ENCODE data around the gene FAM107B.

The FAM107B gene

DNA sequence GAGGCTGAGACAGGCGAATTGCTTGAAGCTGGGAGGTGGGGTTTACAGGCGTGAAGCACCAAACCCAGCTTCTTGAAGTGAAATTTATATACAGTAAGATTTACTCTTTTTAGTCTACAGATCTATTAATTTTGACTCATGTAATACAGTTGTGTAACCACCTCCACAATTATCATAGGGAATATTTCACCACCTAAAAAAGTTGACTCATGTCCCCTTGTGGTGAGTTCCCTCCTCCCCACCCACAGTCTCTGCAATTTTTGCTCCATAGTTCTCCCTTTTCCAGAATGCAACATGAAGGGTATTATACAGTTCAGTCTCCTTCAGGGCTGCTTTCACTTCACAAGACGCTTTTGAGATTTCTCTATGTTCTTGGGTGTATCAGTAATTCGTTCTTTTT is 156.8 kb downstream of the FAM107B start:
- DNase-seq: peak in 1 of 2 donors; percentile 32

GRCh38 chr10:14616955-14617730 is 157.6 kb downstream of the FAM107B start:
- DNase-seq: no peak

DNA sequence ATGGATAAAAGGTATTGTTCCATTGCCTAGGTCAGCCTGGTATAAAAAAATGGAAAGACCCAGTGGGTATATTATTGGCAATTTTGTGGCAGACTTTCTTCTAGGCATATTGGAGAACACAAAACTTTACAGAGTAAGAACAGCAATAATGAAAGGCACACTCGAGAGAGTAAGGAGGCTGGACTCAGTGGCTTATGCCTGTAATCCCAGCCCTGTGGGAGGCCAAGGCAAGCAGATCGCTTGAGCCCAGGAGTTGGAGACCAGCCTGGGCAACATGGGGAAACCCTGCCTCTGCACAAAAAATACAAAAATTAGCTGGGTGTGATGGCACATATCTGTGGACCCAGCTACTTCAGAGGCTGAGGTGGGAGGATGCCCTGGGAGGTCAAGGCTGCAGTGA is 158.2 kb downstream of the FAM107B start:
- no peak for DNase-seq

- no peak for DNase-seq
These were observed 161.1 kb downstream of the FAM107B start for GRCh38 chr10:14613588-14613920.

DNA sequence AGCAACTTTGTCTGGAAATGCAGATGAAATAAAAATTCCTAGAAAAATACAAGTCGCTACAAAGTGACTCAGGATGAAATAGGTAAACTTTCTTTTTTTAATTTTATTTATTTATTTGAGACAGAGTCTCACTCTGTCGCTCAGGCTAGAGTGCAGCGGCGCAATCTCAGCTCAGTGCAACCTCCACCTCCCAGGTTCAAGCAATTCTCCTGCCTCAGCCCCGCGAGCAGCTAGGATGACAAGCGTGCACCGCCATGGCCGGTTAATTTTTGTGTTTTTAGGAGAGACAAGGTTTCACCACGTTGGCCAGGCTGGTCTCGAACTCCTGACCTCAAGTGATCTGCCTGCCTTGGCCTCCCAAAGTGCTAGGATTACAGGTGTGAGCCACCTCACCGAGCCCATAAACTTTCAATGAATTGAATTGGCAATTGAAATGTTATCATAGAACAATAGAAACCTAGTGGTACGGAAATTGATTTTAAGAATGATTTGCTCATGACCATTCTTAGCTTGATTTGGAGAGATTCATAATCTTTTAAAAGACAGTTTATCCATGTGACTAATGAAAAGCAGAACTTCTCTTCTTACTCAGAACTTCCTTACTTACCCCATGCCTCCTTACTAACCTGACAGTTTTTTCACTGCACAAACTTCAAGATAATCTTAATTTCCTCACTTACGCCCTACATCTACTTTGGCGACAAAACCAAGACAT is 161.7 kb downstream of the FAM107B start:
- DNase-seq: no peak

- no peak for DNase-seq
These were observed 162.6 kb downstream of the FAM107B start for GRCh38 chr10:14611968-14612693.

GRCh38 chr10:14609178-14609577 is 165.5 kb downstream of the FAM107B start:
- no peak for DNase-seq

DNA sequence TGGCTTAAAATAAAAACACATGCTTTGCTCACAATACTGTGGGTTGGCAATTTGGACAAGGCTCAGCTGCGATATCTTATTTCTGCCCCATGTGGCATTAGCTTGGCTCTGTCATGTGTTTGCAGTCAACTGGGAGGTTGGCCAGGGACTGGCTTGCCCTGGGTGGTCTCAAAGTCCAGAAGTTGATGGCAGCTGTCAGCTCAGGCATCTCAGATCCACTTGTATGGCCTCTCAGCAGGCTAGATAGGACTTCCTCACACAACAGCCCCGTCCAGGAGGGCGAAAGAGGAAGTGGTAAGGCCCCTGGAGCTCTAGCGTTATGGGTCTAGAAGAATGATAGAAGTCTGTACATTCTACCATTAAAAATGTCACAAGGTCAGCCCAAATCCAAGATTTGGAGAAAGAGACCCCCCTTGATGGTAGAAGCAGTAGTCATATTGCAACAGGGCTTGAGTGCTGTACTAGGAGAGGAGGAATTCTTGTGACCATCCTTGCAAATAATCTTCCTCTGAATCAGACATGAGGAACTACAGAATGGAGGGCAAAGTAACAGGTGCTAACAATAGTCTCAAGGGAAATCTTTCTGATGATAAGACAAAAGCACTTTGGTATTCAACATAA is 166.2 kb downstream of the FAM107B start:
- DNase-seq: peak in 1 of 2 donors; percentile 70

DNA sequence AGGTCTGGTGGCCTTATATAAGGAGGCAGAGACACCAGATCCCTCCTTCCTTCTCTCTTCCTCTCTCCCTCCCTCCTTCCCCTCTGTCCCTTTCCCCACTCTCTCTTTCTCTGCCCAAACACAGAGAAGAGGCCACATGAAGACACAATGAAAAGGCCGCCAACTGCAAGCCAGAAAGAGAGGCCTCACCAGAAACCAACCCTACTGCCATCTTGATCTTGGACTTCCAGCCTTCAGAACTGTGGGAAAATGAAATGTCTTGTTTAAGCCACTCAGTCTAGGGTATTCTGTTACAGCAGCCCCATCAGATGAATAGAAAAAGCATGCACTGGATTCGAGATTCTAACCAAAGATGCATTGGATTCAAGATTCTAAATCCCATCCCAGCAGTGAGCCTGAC is 168.1 kb downstream of the FAM107B start:
- DNase-seq: no peak

GRCh38 chr10:14605231-14605925 is 169.3 kb downstream of the FAM107B start:
- DNase-seq: peak in 1 of 2 donors; percentile 80

- DNase-seq: peak; percentile 72 to 77
These were observed 170.2 kb downstream of the FAM107B start for GRCh38 chr10:14604181-14605142.

GRCh38 chr10:14603534-14604102 is 171.1 kb downstream of the FAM107B start:
- DNase-seq: peak in 1 of 2 donors; percentile 54

GRCh38 chr10:14602807-14603533 is 171.7 kb downstream of the FAM107B start:
- peak in 1 of 2 donors; percentile 32 for DNase-seq

DNA sequence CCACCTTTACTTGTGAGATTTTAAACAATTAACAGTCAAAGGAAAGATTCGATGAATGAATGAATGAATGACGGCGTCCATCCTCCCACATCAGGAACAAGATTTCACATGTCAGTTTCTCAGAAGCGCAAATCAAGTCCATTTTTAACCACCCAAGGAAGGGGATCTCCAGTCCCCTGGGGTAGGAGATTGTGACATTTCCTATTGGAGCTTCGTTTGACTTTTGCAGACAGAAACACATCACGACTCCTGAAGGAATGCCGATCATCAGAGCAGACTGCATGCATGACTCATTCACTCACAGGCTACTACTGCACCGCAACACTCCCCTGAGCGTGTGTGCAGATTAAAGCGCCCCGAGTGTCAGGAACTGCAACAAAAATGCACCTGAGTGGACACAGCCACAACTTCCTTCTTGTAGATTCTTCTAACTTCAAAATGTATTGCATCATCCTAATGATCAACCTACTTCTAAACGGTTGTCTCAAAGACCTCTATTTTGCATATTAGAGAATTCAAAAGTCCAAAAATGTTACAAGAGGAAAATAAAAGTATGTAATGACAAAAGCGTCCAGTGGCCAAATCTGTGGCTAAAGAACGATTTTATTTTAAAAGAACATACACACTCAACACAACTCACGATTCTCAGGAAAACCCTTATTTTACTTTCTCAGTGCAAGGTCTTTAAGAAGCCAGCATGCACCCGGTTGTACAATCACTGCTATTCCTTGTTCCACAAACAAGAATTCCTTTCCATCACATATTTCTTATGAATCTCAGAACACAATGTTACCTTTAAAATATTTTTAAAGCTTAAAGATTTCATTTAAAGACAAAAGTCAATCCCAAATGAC is 172.6 kb downstream of the FAM107B start:
- peak; percentile 78 to 82 for DNase-seq

GRCh38 chr10:14601326-14601725 is 173.4 kb downstream of the FAM107B start:
- DNase-seq: no peak

DNA sequence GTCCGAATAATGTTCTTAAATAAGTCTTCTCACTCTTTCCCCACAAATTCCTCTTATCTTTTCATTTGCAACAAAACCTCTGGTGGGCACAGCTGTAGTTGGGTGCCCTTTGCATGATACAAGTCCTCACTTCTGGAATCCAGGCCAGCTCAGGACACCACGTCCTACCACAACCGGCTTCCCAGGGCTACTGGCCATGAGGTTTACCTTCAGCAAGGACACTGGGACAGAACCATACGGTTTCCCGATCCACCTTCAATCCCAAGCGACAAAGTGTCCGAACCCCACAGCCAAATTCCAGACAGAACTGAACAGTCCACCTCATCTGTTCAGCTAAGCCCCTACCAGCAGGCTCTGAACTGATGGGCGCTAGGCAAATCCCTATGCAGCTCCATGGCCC is 174.6 kb downstream of the FAM107B start:
- DNase-seq: peak in 1 of 2 donors; percentile 13

- DNase-seq: peak in 1 of 2 donors; percentile 42
These were observed 175.6 kb downstream of the FAM107B start for GRCh38 chr10:14598809-14599764.
